HepG2 (cell line): ENCODE data around the gene ATG4A. TPM values are rescaled to one million over a fixed set of nuclear protein-coding genes. Genes with fewer than 3 reads are reported as not detected.

Experiments used
- ATAC-seq: fragments of 200-7000 bp; cut with Tn5 transposase; 3 replicates; pipeline ENCODE4 v1.9.1; 2020; ENCODE audit warnings: mild to moderate bottlenecking, moderate library complexity
- BruUV-seq: library from RNA; stranded (reverse); fragments of 400-500 nt; replicated peaks from 2 replicates; lab custom pipeline; 2021; lab: Mats Ljungman, UMichigan
- CTCF ChIA-PET: fragments of 300-600 bp; formaldehyde crosslinking; extraction: SDS; loops from one replicate; lab custom pipeline; 2021; ENCODE audit warnings: low total read pairs, inconsistent platforms, low intra/inter-chr PET ratio; lab: Yijun Ruan, JAX
- POLR2A ChIA-PET: fragments of 350-600 bp; sonication (Branson Sonifier 250); formaldehyde crosslinking; loops from one replicate; lab custom pipeline; 2020; ENCODE audit warnings: antibody characterized with exemption, inconsistent platforms; lab: Yijun Ruan, JAX
- DNase-seq: peaks from one replicate; pipeline ENCODE4 v3.0.0-alpha.2; 2015; ENCODE audit warnings: low spot score
- FAIRE-seq: peaks from 3 replicates; lab custom pipeline; 2011; peaks lifted over from hg19 to GRCh38; lab: Jason Lieb, UNC
- H2AFZ ChIP-seq: one replicate; pipeline ENCODE4 v1.6.1; 2011; ENCODE audit warnings: low read length, inconsistent platforms
- H3K27ac ChIP-seq: fragments of 300-600 bp; 3 replicates; pipeline ENCODE4 v1.8.0; 2011; ENCODE audit warnings: mixed run types, mild to moderate bottlenecking, mixed read lengths, low read length, inconsistent platforms; ENCODE audit not compliant: insufficient read depth; ENCODE audit errors: extremely low read length
- H3K27me3 ChIP-seq, 2 experiments: fragments of 200-600 bp in 1 of 2; 2 replicates in 1 of 2; 3 replicates in 1 of 2; pipeline versions ENCODE4 v1.6.0 to v1.8.0; 2011; ENCODE audit warnings: low read length in 2 of 2, mild to moderate bottlenecking in 2 of 2, moderate library complexity in 2 of 2, inconsistent platforms in 1 of 2; ENCODE audit not compliant: insufficient read depth in 2 of 2, control insufficient read depth in 1 of 2
- H3K36me3 ChIP-seq, 2 experiments: fragments of 200-600 bp in 1 of 2; replicated peaks in 1 of 2; 2 replicates in 1 of 2; 3 replicates in 1 of 2; pipeline versions ENCODE4 v1.5.1 to v1.8.0; 2011; ENCODE audit warnings: low read length in 2 of 2, inconsistent platforms in 1 of 2; ENCODE audit not compliant: insufficient read depth in 2 of 2, control insufficient read depth in 1 of 2
- H3K4me1 ChIP-seq: 2 replicates; pipeline ENCODE4 v1.5.1; 2012; ENCODE audit warnings: low read length, inconsistent platforms; ENCODE audit not compliant: insufficient read depth
- H3K4me2 ChIP-seq: 2 replicates; pipeline ENCODE4 v1.6.0; 2011; ENCODE audit warnings: low read depth, low read length, inconsistent platforms
- H3K4me3 ChIP-seq, 3 experiments: fragments of 200-600 bp in 1 of 3; sonication (generic), shearing (Covaris generic) in 1 of 3; replicated peaks in 1 of 3; 2 replicates each; pipeline ENCODE4 v1.5.1; 2011 to 2016; ENCODE audit warnings: low read length in 3 of 3, inconsistent platforms in 2 of 3, low read depth in 2 of 3, mild to moderate bottlenecking in 2 of 3, control low read depth in 1 of 3, mixed read lengths in 1 of 3; ENCODE audit not compliant: insufficient read depth in 1 of 3
- H3K79me2 ChIP-seq: one replicate; pipeline ENCODE4 v1.6.1; 2011; ENCODE audit warnings: low read length, inconsistent platforms; ENCODE audit not compliant: insufficient read depth
- H3K9ac ChIP-seq: 2 replicates; pipeline ENCODE4 v1.6.0; 2011; ENCODE audit warnings: mild to moderate bottlenecking, low read depth, low read length, inconsistent platforms; ENCODE audit not compliant: insufficient read depth
- H3K9me3 ChIP-seq: 2 replicates; pipeline ENCODE4 v1.5.1; 2012; ENCODE audit warnings: mild to moderate bottlenecking, low read length
- H4K20me1 ChIP-seq: 2 replicates; pipeline ENCODE4 v1.6.0; 2011; ENCODE audit warnings: inconsistent platforms, mild to moderate bottlenecking, low read length, moderate library complexity; ENCODE audit not compliant: insufficient read depth
- FOXA1 ChIP-seq, 2 experiments: fragments of 450-650 bp in 1 of 2; sonication (generic) in 1 of 2; formaldehyde crosslinking in 1 of 2; IDR thresholded peaks; 2 replicates each; pipeline versions ENCODE4 v1.4.0 to v1.6.1; 2016 to 2020; ENCODE audit warnings: missing genetic modification reagents in 1 of 2
- HNRNPK ChIP-seq: fragments of 200-400 bp; formaldehyde crosslinking; IDR thresholded peaks from 2 replicates; pipeline ENCODE4 v1.6.1; 2018; ENCODE audit warnings: low read length, low read depth, moderate library complexity, mild to moderate bottlenecking; ENCODE audit not compliant: poor library complexity, severe bottlenecking
- MAX ChIP-seq: IDR thresholded peaks from 2 replicates; pipeline ENCODE4 v1.6.1; 2012; ENCODE audit warnings: inconsistent platforms
- TOE1 ChIP-seq: sonication (generic); formaldehyde crosslinking; IDR thresholded peaks from 2 replicates; pipeline ENCODE4 v1.4.0; 2020; ENCODE audit warnings: mild to moderate bottlenecking, missing genetic modification reagents
- ZBTB1 ChIP-seq: sonication (generic); formaldehyde crosslinking; IDR thresholded peaks from 2 replicates; pipeline ENCODE4 v1.4.0; 2020; ENCODE audit warnings: missing genetic modification reagents, borderline replicate concordance
- ZMYM4 ChIP-seq: sonication (generic); formaldehyde crosslinking; IDR thresholded peaks from 2 replicates; pipeline ENCODE4 v1.8.1; 2023; ENCODE audit warnings: mild to moderate bottlenecking, missing genetic modification reagents
- ZNF205 ChIP-seq: IDR thresholded peaks from 2 replicates; pipeline ENCODE4 v1.6.1; 2018; ENCODE audit warnings: missing biosample characterization, missing genetic modification reagents
- ZNF337 ChIP-seq: sonication (generic); formaldehyde crosslinking; IDR thresholded peaks from 2 replicates; pipeline ENCODE4 v1.5.1; 2020; ENCODE audit warnings: missing genetic modification reagents, low read depth, mild to moderate bottlenecking, borderline replicate concordance
- ZSCAN31 ChIP-seq: sonication (generic); formaldehyde crosslinking; IDR thresholded peaks from 2 replicates; pipeline ENCODE4 v1.5.0; 2020; ENCODE audit warnings: low read depth, mild to moderate bottlenecking, missing genetic modification reagents
- WGBS: methylation state at CpG from one replicate; pipeline ENCODE4 v1.1.6; 2017; ENCODE audit warnings: low lambda C conversion rate; 5-methylcytosine and 5-hydroxymethylcytosine counted together
- in situ Hi-C: cut with HindIII; loops from 2 replicates; pipeline ENCODE4 v1.10.0; 2017; ENCODE audit warnings: low pct_unique_long_range_greater_than_20kb; ENCODE audit not compliant: extremely low pct_ligation_motif_present
- intact Hi-C: fragments of 100-400 bp; cut with micrococcal nuclease; formaldehyde crosslinking; loops from one replicate; pipeline ENCODE4 v1.10.0; 2022; ENCODE audit not compliant: unreplicated experiment
- polyA plus RNA-seq, 8 experiments: library from polyadenylated mRNA; depleted of rRNA in 3 of 8; stranded (reverse) in 7 of 8; unstranded in 1 of 8; fragments of >200 nt; fragmentation: Illumina TruSeq in 4 of 8; extraction: Trizol in 4 of 8; gene quantifications; 2 replicates each; pipeline versions ENCODE4 v1.2.1 to v1.2.3, GENCODE V29; 2011 to 2016; ENCODE audit warnings: low read depth in 4 of 8, missing spikeins in 1 of 8, mixed read lengths in 1 of 8; ENCODE audit not compliant: insufficient read depth in 1 of 8
- total RNA-seq, 5 experiments: library from RNA; depleted of rRNA; stranded (reverse); fragments of >200 nt; fragmentation: Illumina TruSeq; extraction: Trizol; gene quantifications; 2 replicates each; pipeline ENCODE4 v1.2.3, GENCODE V29; 2016; ENCODE audit warnings: low read depth in 1 of 5
- TF ChIP-seq, protein P1 (sequence below): fragments of 450-650 bp; IDR thresholded peaks from 2 replicates; pipeline ENCODE4 v1.6.1; 2016

The ATG4A gene
- total and polyA plus RNA-seq, 2 of the 13 experiments (the other 11 are each of a cell fraction or from before 2014, with no cell fraction given) = 3.3 to 6.3 TPM

DNA sequence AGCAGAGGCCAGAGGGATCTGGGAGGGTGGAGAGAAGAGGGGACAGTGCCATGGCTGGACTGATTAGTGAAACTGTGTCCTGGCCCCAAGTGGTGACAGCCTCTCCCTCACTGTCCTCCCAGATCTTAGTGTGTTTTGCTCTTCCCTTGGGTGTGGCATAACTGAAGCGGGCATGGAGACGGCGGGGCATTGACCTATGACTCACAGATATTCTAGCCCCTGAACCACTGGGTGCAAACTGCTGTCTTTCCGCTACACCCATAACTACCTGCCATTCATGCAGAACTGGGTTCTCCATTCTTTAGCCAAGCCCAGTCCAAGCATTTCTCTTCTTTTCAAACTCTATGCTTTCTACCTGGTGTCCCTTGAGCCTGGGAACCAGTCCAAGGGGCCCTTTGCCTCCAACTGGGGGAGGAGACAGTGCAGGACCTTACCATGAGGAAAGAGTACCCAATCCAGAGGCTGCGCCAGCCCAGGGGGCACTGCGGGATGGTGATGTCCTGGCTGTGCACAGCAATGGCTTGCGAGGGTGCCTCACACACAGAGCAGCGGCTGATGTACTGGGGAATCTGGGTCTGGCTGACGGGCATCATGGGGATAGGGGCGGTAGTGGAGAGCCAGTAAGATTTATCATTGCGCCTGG lies 67.6 kb downstream of the ATG4A start:
- CTCF ChIA-PET = no interaction called here
- Histone ChIP-seq H4K20me1 (no peaks in the 10 kb centered on the region), H3K36me3 (no peaks in the 10 kb centered on the region), H2AFZ (no peak overlapping the region), H3K4me3 (no peak overlapping the region)
- 100% methylated on average over 1 of the region's 11 CpGs for WGBS
- TF ChIP-seq, protein P1, sequence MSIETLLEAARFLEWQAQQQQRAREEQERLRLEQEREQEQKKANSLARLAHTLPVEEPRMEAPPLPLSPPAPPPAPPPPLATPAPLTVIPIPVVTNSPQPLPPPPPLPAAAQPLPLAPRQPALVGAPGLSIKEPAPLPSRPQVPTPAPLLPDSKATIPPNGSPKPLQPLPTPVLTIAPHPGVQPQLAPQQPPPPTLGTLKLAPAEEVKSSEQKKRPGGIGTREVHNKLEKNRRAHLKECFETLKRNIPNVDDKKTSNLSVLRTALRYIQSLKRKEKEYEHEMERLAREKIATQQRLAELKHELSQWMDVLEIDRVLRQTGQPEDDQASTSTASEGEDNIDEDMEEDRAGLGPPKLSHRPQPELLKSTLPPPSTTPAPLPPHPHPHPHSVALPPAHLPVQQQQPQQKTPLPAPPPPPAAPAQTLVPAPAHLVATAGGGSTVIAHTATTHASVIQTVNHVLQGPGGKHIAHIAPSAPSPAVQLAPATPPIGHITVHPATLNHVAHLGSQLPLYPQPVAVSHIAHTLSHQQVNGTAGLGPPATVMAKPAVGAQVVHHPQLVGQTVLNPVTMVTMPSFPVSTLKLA = no peak
- TF ChIP-seq FOXA1 (IDR thresholded peaks at IDR 0.05) (no peak), FOXA1 (CRISPR knock-in tag; IDR thresholded peaks at IDR 0.05) (no peak), TOE1 (CRISPR knock-in tag) (no peak), HNRNPK (no peak), MAX (no peak), ZSCAN31 (CRISPR knock-in tag) (no peak), ZBTB1 (CRISPR knock-in tag) (no peak), ZNF337 (no peak), ZNF205 (no peak), ZMYM4 (no peak)
- TF ChIP-seq, all 625 proteins: peak for 0
- POLR2A ChIA-PET = no interaction called here
- in situ Hi-C loops = no loop called here
- no peaks in the 10 kb centered on the region for H3K9me3 ChIP-seq
- no peak overlapping the region for H3K4me2 ChIP-seq
- no peaks in the 10 kb centered on the region for H3K4me1 ChIP-seq
- FAIRE-seq = no peak
- ATAC-seq = no peak
- intact Hi-C loops = no loop called here
- H3K79me2 ChIP-seq = no peaks in the 10 kb centered on the region
- BruUV-seq = no TSS peak
- no peak overlapping the region for H3K27ac ChIP-seq
- no peak overlapping the region for H3K9ac ChIP-seq
- DNase-seq = no peak
- H3K27me3 ChIP-seq = no peaks in the 10 kb centered on the region
